GM23338 (cell line): ENCODE results near the gene EED. TPM values are rescaled to one million over a fixed set of nuclear protein-coding genes. Genes with fewer than 3 reads are reported as not detected.

Source experiments
- ATAC-seq: fragments of 200-7000 bp; cut with Tn5 transposase; 3 replicates; pipeline ENCODE4 v1.9.1; 2020
- DNase-seq: peaks from one replicate; pipeline ENCODE4 v3.0.0-alpha.2; 2015; ENCODE audit warnings: low spot score
- H2AFZ ChIP-seq: fragments of 200-600 bp; sonication (generic); 2 replicates; pipeline ENCODE4 v1.8.0; 2016; ENCODE audit warnings: antibody characterized with exemption, mild to moderate bottlenecking, moderate library complexity
- H3F3A ChIP-seq: fragments of 200-600 bp; sonication (generic); replicated peaks from 2 replicates; pipeline ENCODE4 v1.8.0; 2017; ENCODE audit warnings: antibody characterized with exemption, mixed run types, low read depth
- H3K27ac ChIP-seq: fragments of 200-600 bp; sonication (generic); 2 replicates; pipeline ENCODE4 v1.6.1; 2016; ENCODE audit warnings: low read depth
- H3K27me3 ChIP-seq: fragments of 200-600 bp; sonication (generic); 2 replicates; pipeline ENCODE4 v1.8.0; 2016; ENCODE audit warnings: mild to moderate bottlenecking, mixed run types, moderate library complexity; ENCODE audit not compliant: insufficient read depth
- H3K36me3 ChIP-seq: fragments of 200-600 bp; sonication (generic); 2 replicates; pipeline ENCODE4 v1.8.0; 2016; ENCODE audit warnings: mild to moderate bottlenecking; ENCODE audit not compliant: insufficient read depth
- H3K4me1 ChIP-seq: fragments of 200-600 bp; sonication (generic); 2 replicates; pipeline ENCODE4 v1.8.0; 2016; ENCODE audit warnings: mild to moderate bottlenecking, moderate library complexity; ENCODE audit not compliant: insufficient read depth
- H3K4me2 ChIP-seq: fragments of 200-600 bp; sonication (generic); 2 replicates; pipeline ENCODE4 v1.7.1; 2017; ENCODE audit warnings: mixed run types
- H3K4me3 ChIP-seq: fragments of 200-600 bp; sonication (generic); 2 replicates; pipeline ENCODE4 v1.6.1; 2016; ENCODE audit warnings: mixed run types
- H3K79me2 ChIP-seq: fragments of 200-600 bp; sonication (generic); replicated peaks from 2 replicates; pipeline ENCODE4 v1.8.0; 2017; ENCODE audit warnings: mild to moderate bottlenecking; ENCODE audit not compliant: insufficient read depth
- H3K9me2 ChIP-seq: fragments of 200-600 bp; sonication (generic); 2 replicates; pipeline ENCODE4 v1.8.0; 2017; ENCODE audit not compliant: insufficient read depth
- H4K20me1 ChIP-seq: fragments of 200-600 bp; sonication (generic); replicated peaks from 2 replicates; pipeline ENCODE4 v1.8.0; 2017; ENCODE audit warnings: mild to moderate bottlenecking; ENCODE audit not compliant: insufficient read depth
- H3K27ac Mint-ChIP-seq: 2 replicates; pipeline ENCODE4 v1.8.0; 2020; ENCODE audit warnings: inconsistent platforms, mild to moderate bottlenecking, moderate library complexity, mixed read lengths
- H3K27me3 Mint-ChIP-seq: 3 replicates; pipeline ENCODE4 v1.8.0; 2022; ENCODE audit warnings: low read depth, mild to moderate bottlenecking, moderate library complexity, mixed read lengths, inconsistent platforms; ENCODE audit not compliant: insufficient read depth, poor library complexity
- H3K36me3 Mint-ChIP-seq: 3 replicates; pipeline ENCODE4 v1.8.0; 2021; ENCODE audit warnings: low read depth, mild to moderate bottlenecking, inconsistent platforms, moderate library complexity, mixed read lengths
- H3K4me1 Mint-ChIP-seq: 3 replicates; pipeline ENCODE4 v1.8.0; 2020; ENCODE audit warnings: mild to moderate bottlenecking, inconsistent platforms, mixed read lengths
- H3K4me3 Mint-ChIP-seq: 3 replicates; pipeline ENCODE4 v1.8.0; 2021; ENCODE audit warnings: moderate library complexity, mild to moderate bottlenecking, inconsistent platforms, mixed read lengths
- H3K9me3 Mint-ChIP-seq: 3 replicates; pipeline ENCODE4 v1.8.0; 2020; ENCODE audit warnings: moderate library complexity, mild to moderate bottlenecking, inconsistent platforms, mixed read lengths
- CREB1 ChIP-seq: fragments of 250-450 bp; sonication (Bioruptor Pico); IDR thresholded peaks from 2 replicates; pipeline ENCODE4 v1.5.0; 2020; ENCODE audit warnings: low read depth, mild to moderate bottlenecking, moderate library complexity
- CTCF ChIP-seq, 2 experiments: fragments of 200-600 bp in 1 of 2; sonication (generic) in 1 of 2; conservative IDR thresholded peaks; 2 replicates each; pipeline versions ENCODE4 v1.5.1 to v1.6.1; 2016 to 2017; ENCODE audit warnings: antibody characterized with exemption in 2 of 2, low read depth in 2 of 2, mild to moderate bottlenecking in 2 of 2, moderate library complexity in 1 of 2
- ETS1 ChIP-seq: IDR thresholded peaks from 2 replicates; pipeline ENCODE4 v1.6.1; 2016; ENCODE audit warnings: antibody characterized with exemption
- EZH2 ChIP-seq: fragments of 200-600 bp; sonication (generic); IDR thresholded peaks from one replicate; pipeline ENCODE4 v1.8.0; 2017; ENCODE audit warnings: antibody characterized with exemption, mild to moderate bottlenecking, low read depth; ENCODE audit not compliant: unreplicated experiment
- EZH2phosphoT487 ChIP-seq: fragments of 200-600 bp; sonication (generic); IDR thresholded peaks from one replicate; pipeline ENCODE4 v1.8.1; 2018; ENCODE audit warnings: antibody characterized with exemption; ENCODE audit not compliant: unreplicated experiment
- NANOG ChIP-seq: IDR thresholded peaks from 2 replicates; pipeline ENCODE4 v1.6.1; 2016; ENCODE audit warnings: antibody characterized with exemption, borderline replicate concordance
- POLR2AphosphoS5 ChIP-seq: IDR thresholded peaks from 2 replicates; pipeline ENCODE4 v1.6.1; 2016; ENCODE audit warnings: antibody characterized with exemption, low read depth
- REST ChIP-seq: IDR thresholded peaks from one replicate; pipeline ENCODE4 v1.6.1; 2018; ENCODE audit warnings: antibody characterized with exemption; ENCODE audit not compliant: unreplicated experiment
- ZNF114 ChIP-seq: fragments of 250-450 bp; sonication (Bioruptor Pico); IDR thresholded peaks from 2 replicates; pipeline ENCODE4 v1.5.0; 2020; ENCODE audit warnings: mild to moderate bottlenecking, moderate library complexity
- ZNF331 ChIP-seq: fragments of 250-450 bp; sonication (Bioruptor Pico); IDR thresholded peaks from 2 replicates; pipeline ENCODE4 v1.5.0; 2020; ENCODE audit warnings: low read depth, mild to moderate bottlenecking, moderate library complexity
- ZNF462 ChIP-seq: fragments of 250-450 bp; sonication (Bioruptor Pico); IDR thresholded peaks from 2 replicates; pipeline ENCODE4 v1.5.0; 2020; ENCODE audit warnings: mild to moderate bottlenecking, moderate library complexity
- polyA plus RNA-seq: library from polyadenylated mRNA; unstranded; fragments of >200 nt; fragmentation: Nextera tagmentation; extraction: Ambion mirVana; gene quantifications from 2 replicates; pipeline ENCODE4 v1.2.1, GENCODE V29; 2016
- total RNA-seq: library from RNA; depleted of rRNA; stranded (reverse); fragments of >200 nt; shearing (Covaris generic); gene quantifications from 2 replicates; pipeline ENCODE4 v1.2.3, GENCODE V29; 2014

The EED gene
- total and polyA plus RNA-seq, 2 experiments from 2014 or later = 26.7 to 29.7 TPM

GRCh38 chr11:86251345-86251744, 6.8 kb downstream of the EED start:
- no peak overlapping the region for H3K27ac ChIP-seq
- H3K36me3 ChIP-seq = no peaks in the 10 kb centered on the region
- H3K4me3 ChIP-seq = no peak overlapping the region
- Mint-ChIP-seq H3K9me3 (no peaks in the 10 kb centered on the region), H3K36me3 (peaks cover 4% of the 10 kb centered on the region; the same call in 2 of the 3 replicates), H3K4me3 (no peak overlapping the region), H3K4me1 (peaks cover 31% of the 10 kb centered on the region), H3K27me3 (peaks cover 2% of the 10 kb centered on the region), H3K27ac (no peak overlapping the region)
- peaks cover 95% of the 10 kb centered on the region for H3K79me2 ChIP-seq
- TF ChIP-seq ZNF114 (CRISPR knock-in tag) (no peak), NANOG (no peak), POLR2AphosphoS5 (no peak), ETS1 (no peak), EZH2phosphoT487 (no peak), ZNF331 (CRISPR knock-in tag) (no peak), ZNF462 (CRISPR knock-in tag) (no peak), CREB1 (CRISPR knock-in tag) (no peak), REST (no peak), EZH2 (no peak), CTCF (conservative IDR thresholded peaks at IDR 0.05; ENCODE audit: low read depth in 2 of 2) (no peak)
- no peak for ATAC-seq
- no peak for DNase-seq
- H3K9me2 ChIP-seq = no peaks in the 10 kb centered on the region
- peaks cover 4% of the 10 kb centered on the region; the same call in 1 of the 2 replicates for H3K27me3 ChIP-seq
- H3K4me2 ChIP-seq = no peak overlapping the region
- peaks cover 6% of the 10 kb centered on the region; the same call in 1 of the 2 replicates for H4K20me1 ChIP-seq
- peaks cover 31% of the 10 kb centered on the region for H3K4me1 ChIP-seq
- H3F3A ChIP-seq = no peaks in the 10 kb centered on the region
- no peak overlapping the region for H2AFZ ChIP-seq
